Liver (tissue), 3 donors: ENCODE results near the gene ZSCAN22.

ENCODE experiments used
- HNF4G ChIP-seq: IDR thresholded peaks from 2 replicates; pipeline ENCODE4 v1.6.1; 2016; ENCODE audit warnings: antibody characterized with exemption
- RAD21 ChIP-seq, 2 donors: IDR thresholded peaks; 2 replicates each; pipeline ENCODE4 v1.6.1; 2016; ENCODE audit warnings: antibody characterized with exemption in 2 of 2, mild to moderate bottlenecking in 2 of 2
- RXRA ChIP-seq, 2 donors: IDR thresholded peaks; 2 replicates each; pipeline ENCODE4 v1.6.1; 2017 to 2018; ENCODE audit warnings: antibody characterized with exemption in 2 of 2, mild to moderate bottlenecking in 1 of 2
- TAF1 ChIP-seq: conservative IDR thresholded peaks from 2 replicates; pipeline ENCODE4 v1.6.1; 2016; ENCODE audit warnings: antibody characterized with exemption, mild to moderate bottlenecking
- YY1 ChIP-seq: IDR thresholded peaks from 2 replicates; pipeline ENCODE4 v1.6.1; 2016; ENCODE audit warnings: antibody characterized with exemption, mild to moderate bottlenecking
- TF ChIP-seq, protein P1 (sequence below): fragments of 150-350 bp; IDR thresholded peaks from 2 replicates; pipeline ENCODE4 v1.5.1; 2017; ENCODE audit warnings: improper control_type of control experiment, low read depth, low read length; ENCODE audit not compliant: missing input control
- TF ChIP-seq, protein P2 (sequence below): IDR thresholded peaks from 2 replicates; pipeline ENCODE4 v1.6.1; 2016; ENCODE audit warnings: antibody characterized with exemption, mild to moderate bottlenecking
- TF ChIP-seq, protein P3 (sequence below): IDR thresholded peaks from 2 replicates; pipeline ENCODE4 v1.6.1; 2016; ENCODE audit warnings: antibody characterized with exemption
- TF ChIP-seq, protein P4 (sequence below): IDR thresholded peaks from 2 replicates; pipeline ENCODE4 v1.6.1; 2016; ENCODE audit warnings: antibody characterized with exemption
- donor health status: healthy.
- donor health status: healthy.

DNA sequence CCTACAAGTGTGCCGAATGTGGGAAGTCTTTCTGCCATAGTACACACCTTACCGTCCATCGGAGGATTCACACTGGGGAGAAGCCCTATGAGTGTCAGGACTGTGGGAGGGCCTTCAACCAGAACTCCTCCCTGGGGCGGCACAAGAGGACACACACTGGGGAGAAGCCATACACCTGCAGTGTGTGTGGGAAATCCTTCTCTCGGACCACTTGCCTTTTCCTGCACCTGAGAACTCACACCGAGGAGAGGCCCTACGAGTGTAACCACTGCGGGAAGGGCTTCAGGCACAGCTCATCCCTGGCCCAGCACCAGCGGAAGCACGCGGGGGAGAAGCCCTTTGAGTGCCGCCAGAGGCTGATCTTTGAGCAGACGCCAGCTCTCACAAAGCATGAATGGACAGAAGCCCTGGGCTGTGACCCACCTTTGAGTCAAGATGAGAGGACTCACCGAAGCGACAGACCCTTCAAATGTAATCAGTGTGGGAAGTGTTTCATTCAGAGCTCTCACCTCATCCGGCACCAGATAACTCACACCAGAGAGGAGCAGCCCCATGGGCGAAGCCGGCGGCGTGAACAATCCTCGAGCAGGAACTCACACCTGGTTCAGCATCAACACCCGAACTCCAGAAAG, 31.9 kb upstream of the ZSCAN22 start:
- TF ChIP-seq, protein P1, sequence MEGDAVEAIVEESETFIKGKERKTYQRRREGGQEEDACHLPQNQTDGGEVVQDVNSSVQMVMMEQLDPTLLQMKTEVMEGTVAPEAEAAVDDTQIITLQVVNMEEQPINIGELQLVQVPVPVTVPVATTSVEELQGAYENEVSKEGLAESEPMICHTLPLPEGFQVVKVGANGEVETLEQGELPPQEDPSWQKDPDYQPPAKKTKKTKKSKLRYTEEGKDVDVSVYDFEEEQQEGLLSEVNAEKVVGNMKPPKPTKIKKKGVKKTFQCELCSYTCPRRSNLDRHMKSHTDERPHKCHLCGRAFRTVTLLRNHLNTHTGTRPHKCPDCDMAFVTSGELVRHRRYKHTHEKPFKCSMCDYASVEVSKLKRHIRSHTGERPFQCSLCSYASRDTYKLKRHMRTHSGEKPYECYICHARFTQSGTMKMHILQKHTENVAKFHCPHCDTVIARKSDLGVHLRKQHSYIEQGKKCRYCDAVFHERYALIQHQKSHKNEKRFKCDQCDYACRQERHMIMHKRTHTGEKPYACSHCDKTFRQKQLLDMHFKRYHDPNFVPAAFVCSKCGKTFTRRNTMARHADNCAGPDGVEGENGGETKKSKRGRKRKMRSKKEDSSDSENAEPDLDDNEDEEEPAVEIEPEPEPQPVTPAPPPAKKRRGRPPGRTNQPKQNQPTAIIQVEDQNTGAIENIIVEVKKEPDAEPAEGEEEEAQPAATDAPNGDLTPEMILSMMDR: no peak
- TF ChIP-seq TAF1 (no peak), RAD21 (IDR thresholded peaks at IDR 0.05) (no peak), YY1 (no peak), HNF4G (no peak), RXRA (IDR thresholded peaks at IDR 0.05) (no peak)
- TF ChIP-seq, protein P2, sequence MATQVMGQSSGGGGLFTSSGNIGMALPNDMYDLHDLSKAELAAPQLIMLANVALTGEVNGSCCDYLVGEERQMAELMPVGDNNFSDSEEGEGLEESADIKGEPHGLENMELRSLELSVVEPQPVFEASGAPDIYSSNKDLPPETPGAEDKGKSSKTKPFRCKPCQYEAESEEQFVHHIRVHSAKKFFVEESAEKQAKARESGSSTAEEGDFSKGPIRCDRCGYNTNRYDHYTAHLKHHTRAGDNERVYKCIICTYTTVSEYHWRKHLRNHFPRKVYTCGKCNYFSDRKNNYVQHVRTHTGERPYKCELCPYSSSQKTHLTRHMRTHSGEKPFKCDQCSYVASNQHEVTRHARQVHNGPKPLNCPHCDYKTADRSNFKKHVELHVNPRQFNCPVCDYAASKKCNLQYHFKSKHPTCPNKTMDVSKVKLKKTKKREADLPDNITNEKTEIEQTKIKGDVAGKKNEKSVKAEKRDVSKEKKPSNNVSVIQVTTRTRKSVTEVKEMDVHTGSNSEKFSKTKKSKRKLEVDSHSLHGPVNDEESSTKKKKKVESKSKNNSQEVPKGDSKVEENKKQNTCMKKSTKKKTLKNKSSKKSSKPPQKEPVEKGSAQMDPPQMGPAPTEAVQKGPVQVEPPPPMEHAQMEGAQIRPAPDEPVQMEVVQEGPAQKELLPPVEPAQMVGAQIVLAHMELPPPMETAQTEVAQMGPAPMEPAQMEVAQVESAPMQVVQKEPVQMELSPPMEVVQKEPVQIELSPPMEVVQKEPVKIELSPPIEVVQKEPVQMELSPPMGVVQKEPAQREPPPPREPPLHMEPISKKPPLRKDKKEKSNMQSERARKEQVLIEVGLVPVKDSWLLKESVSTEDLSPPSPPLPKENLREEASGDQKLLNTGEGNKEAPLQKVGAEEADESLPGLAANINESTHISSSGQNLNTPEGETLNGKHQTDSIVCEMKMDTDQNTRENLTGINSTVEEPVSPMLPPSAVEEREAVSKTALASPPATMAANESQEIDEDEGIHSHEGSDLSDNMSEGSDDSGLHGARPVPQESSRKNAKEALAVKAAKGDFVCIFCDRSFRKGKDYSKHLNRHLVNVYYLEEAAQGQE: no peak
- TF ChIP-seq, protein P3, sequence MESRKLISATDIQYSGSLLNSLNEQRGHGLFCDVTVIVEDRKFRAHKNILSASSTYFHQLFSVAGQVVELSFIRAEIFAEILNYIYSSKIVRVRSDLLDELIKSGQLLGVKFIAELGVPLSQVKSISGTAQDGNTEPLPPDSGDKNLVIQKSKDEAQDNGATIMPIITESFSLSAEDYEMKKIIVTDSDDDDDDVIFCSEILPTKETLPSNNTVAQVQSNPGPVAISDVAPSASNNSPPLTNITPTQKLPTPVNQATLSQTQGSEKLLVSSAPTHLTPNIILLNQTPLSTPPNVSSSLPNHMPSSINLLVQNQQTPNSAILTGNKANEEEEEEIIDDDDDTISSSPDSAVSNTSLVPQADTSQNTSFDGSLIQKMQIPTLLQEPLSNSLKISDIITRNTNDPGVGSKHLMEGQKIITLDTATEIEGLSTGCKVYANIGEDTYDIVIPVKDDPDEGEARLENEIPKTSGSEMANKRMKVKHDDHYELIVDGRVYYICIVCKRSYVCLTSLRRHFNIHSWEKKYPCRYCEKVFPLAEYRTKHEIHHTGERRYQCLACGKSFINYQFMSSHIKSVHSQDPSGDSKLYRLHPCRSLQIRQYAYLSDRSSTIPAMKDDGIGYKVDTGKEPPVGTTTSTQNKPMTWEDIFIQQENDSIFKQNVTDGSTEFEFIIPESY: no peak
- TF ChIP-seq, protein P4, sequence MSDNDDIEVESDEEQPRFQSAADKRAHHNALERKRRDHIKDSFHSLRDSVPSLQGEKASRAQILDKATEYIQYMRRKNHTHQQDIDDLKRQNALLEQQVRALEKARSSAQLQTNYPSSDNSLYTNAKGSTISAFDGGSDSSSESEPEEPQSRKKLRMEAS: no peak
